HepG2 (cell line): ENCODE measurements around the gene METAP1. TPM values are rescaled to one million over a fixed set of nuclear protein-coding genes. Genes with fewer than 3 reads are reported as not detected.

Experiments used
- ATAC-seq: fragments of 200-7000 bp; cut with Tn5 transposase; 3 replicates; pipeline ENCODE4 v1.9.1; 2020; ENCODE audit warnings: mild to moderate bottlenecking, moderate library complexity
- BruUV-seq: library from RNA; stranded (reverse); fragments of 400-500 nt; replicated peaks from 2 replicates; lab custom pipeline; 2021; lab: Mats Ljungman, UMichigan
- CTCF ChIA-PET: fragments of 300-600 bp; formaldehyde crosslinking; extraction: SDS; loops from one replicate; lab custom pipeline; 2021; ENCODE audit warnings: low total read pairs, inconsistent platforms, low intra/inter-chr PET ratio; lab: Yijun Ruan, JAX
- POLR2A ChIA-PET: fragments of 350-600 bp; sonication (Branson Sonifier 250); formaldehyde crosslinking; loops from one replicate; lab custom pipeline; 2020; ENCODE audit warnings: antibody characterized with exemption, inconsistent platforms; lab: Yijun Ruan, JAX
- DNase-seq: peaks from one replicate; pipeline ENCODE4 v3.0.0-alpha.2; 2015; ENCODE audit warnings: low spot score
- FAIRE-seq: peaks from 3 replicates; lab custom pipeline; 2011; peaks lifted over from hg19 to GRCh38; lab: Jason Lieb, UNC
- H2AFZ ChIP-seq: one replicate; pipeline ENCODE4 v1.6.1; 2011; ENCODE audit warnings: low read length, inconsistent platforms
- H3K27ac ChIP-seq: fragments of 300-600 bp; 3 replicates; pipeline ENCODE4 v1.8.0; 2011; ENCODE audit warnings: mixed run types, mild to moderate bottlenecking, mixed read lengths, low read length, inconsistent platforms; ENCODE audit not compliant: insufficient read depth; ENCODE audit errors: extremely low read length
- H3K27me3 ChIP-seq, 2 experiments: fragments of 200-600 bp in 1 of 2; 2 replicates in 1 of 2; 3 replicates in 1 of 2; pipeline versions ENCODE4 v1.6.0 to v1.8.0; 2011; ENCODE audit warnings: low read length in 2 of 2, mild to moderate bottlenecking in 2 of 2, moderate library complexity in 2 of 2, inconsistent platforms in 1 of 2; ENCODE audit not compliant: insufficient read depth in 2 of 2, control insufficient read depth in 1 of 2
- H3K36me3 ChIP-seq, 2 experiments: fragments of 200-600 bp in 1 of 2; replicated peaks in 1 of 2; 2 replicates in 1 of 2; 3 replicates in 1 of 2; pipeline versions ENCODE4 v1.5.1 to v1.8.0; 2011; ENCODE audit warnings: low read length in 2 of 2, inconsistent platforms in 1 of 2; ENCODE audit not compliant: insufficient read depth in 2 of 2, control insufficient read depth in 1 of 2
- H3K4me1 ChIP-seq: 2 replicates; pipeline ENCODE4 v1.5.1; 2012; ENCODE audit warnings: low read length, inconsistent platforms; ENCODE audit not compliant: insufficient read depth
- H3K4me2 ChIP-seq: 2 replicates; pipeline ENCODE4 v1.6.0; 2011; ENCODE audit warnings: low read depth, low read length, inconsistent platforms
- H3K4me3 ChIP-seq, 3 experiments: fragments of 200-600 bp in 1 of 3; sonication (generic), shearing (Covaris generic) in 1 of 3; replicated peaks in 1 of 3; 2 replicates each; pipeline ENCODE4 v1.5.1; 2011 to 2016; ENCODE audit warnings: low read length in 3 of 3, inconsistent platforms in 2 of 3, low read depth in 2 of 3, mild to moderate bottlenecking in 2 of 3, control low read depth in 1 of 3, mixed read lengths in 1 of 3; ENCODE audit not compliant: insufficient read depth in 1 of 3
- H3K79me2 ChIP-seq: one replicate; pipeline ENCODE4 v1.6.1; 2011; ENCODE audit warnings: low read length, inconsistent platforms; ENCODE audit not compliant: insufficient read depth
- H3K9ac ChIP-seq: 2 replicates; pipeline ENCODE4 v1.6.0; 2011; ENCODE audit warnings: mild to moderate bottlenecking, low read depth, low read length, inconsistent platforms; ENCODE audit not compliant: insufficient read depth
- H3K9me3 ChIP-seq: 2 replicates; pipeline ENCODE4 v1.5.1; 2012; ENCODE audit warnings: mild to moderate bottlenecking, low read length
- H4K20me1 ChIP-seq: 2 replicates; pipeline ENCODE4 v1.6.0; 2011; ENCODE audit warnings: inconsistent platforms, mild to moderate bottlenecking, low read length, moderate library complexity; ENCODE audit not compliant: insufficient read depth
- AGO1 ChIP-seq: fragments of 200-400 bp; formaldehyde crosslinking; IDR thresholded peaks from 2 replicates; pipeline ENCODE4 v1.6.1; 2017; ENCODE audit warnings: mild to moderate bottlenecking, low read depth, low read length, moderate library complexity; ENCODE audit not compliant: poor library complexity, severe bottlenecking
- ARNT ChIP-seq: fragments of 450-650 bp; IDR thresholded peaks from 2 replicates; pipeline ENCODE4 v1.6.1; 2017
- ATF1 ChIP-seq: IDR thresholded peaks from 2 replicates; pipeline ENCODE4 v1.6.1; 2016; ENCODE audit warnings: mild to moderate bottlenecking, control low read depth
- BCL3 ChIP-seq: sonication (generic); formaldehyde crosslinking; IDR thresholded peaks from 2 replicates; pipeline ENCODE4 v1.5.1; 2020; ENCODE audit warnings: mild to moderate bottlenecking, missing genetic modification reagents, moderate library complexity
- BRD4 ChIP-seq: sonication (generic); formaldehyde crosslinking; IDR thresholded peaks from 2 replicates; pipeline ENCODE4 v1.4.0; 2020; ENCODE audit warnings: missing genetic modification reagents
- CHCHD3 ChIP-seq: sonication (generic); formaldehyde crosslinking; IDR thresholded peaks from 2 replicates; pipeline ENCODE4 v1.8.0; 2022; ENCODE audit warnings: mild to moderate bottlenecking, missing genetic modification reagents, moderate library complexity
- ETV5 ChIP-seq: IDR thresholded peaks from 2 replicates; pipeline ENCODE4 v1.6.1; 2018; ENCODE audit warnings: missing biosample characterization, missing genetic modification reagents, inconsistent platforms, borderline replicate concordance
- HOXD1 ChIP-seq: sonication (generic); formaldehyde crosslinking; IDR thresholded peaks from 2 replicates; pipeline ENCODE4 v1.5.0; 2020; ENCODE audit warnings: missing genetic modification reagents
- RARG ChIP-seq: sonication (generic); formaldehyde crosslinking; IDR thresholded peaks from 2 replicates; pipeline ENCODE4 v1.4.0; 2020; ENCODE audit warnings: low read depth, mild to moderate bottlenecking, missing genetic modification reagents
- RBAK ChIP-seq: sonication (generic); formaldehyde crosslinking; IDR thresholded peaks from 2 replicates; pipeline ENCODE4 v1.5.1; 2020; ENCODE audit warnings: mild to moderate bottlenecking, missing genetic modification reagents
- SMAD9 ChIP-seq: sonication (generic); formaldehyde crosslinking; IDR thresholded peaks from 2 replicates; pipeline ENCODE4 v1.5.1; 2020; ENCODE audit warnings: mild to moderate bottlenecking, missing genetic modification reagents
- TEAD3 ChIP-seq: optimal IDR thresholded peaks from 2 replicates; pipeline ENCODE3; 2016; ENCODE audit warnings: borderline replicate concordance
- TMF1 ChIP-seq: sonication (generic); formaldehyde crosslinking; IDR thresholded peaks from 2 replicates; pipeline ENCODE4 v1.8.1; 2022; ENCODE audit warnings: low read depth, missing genetic modification reagents
- YY1 ChIP-seq: IDR thresholded peaks from 2 replicates; pipeline ENCODE4 v1.6.1; 2011; ENCODE audit warnings: low read length, low read depth, moderate library complexity, mild to moderate bottlenecking; ENCODE audit not compliant: insufficient read depth, insufficient replicate concordance
- ZBTB1 ChIP-seq: sonication (generic); formaldehyde crosslinking; IDR thresholded peaks from 2 replicates; pipeline ENCODE4 v1.4.0; 2020; ENCODE audit warnings: missing genetic modification reagents, borderline replicate concordance
- ZFYVE20 ChIP-seq: sonication (generic); formaldehyde crosslinking; IDR thresholded peaks from 2 replicates; pipeline ENCODE4 v1.8.0; 2023; ENCODE audit warnings: low read depth, mild to moderate bottlenecking, moderate library complexity, missing genetic modification reagents, borderline replicate concordance
- ZNF713 ChIP-seq: sonication (generic); formaldehyde crosslinking; IDR thresholded peaks from 2 replicates; pipeline ENCODE4 v1.4.0; 2020; ENCODE audit warnings: mild to moderate bottlenecking, missing genetic modification reagents
- ZNF782 ChIP-seq: sonication (generic); formaldehyde crosslinking; IDR thresholded peaks from 2 replicates; pipeline ENCODE4 v1.4.0; 2020; ENCODE audit warnings: missing genetic modification reagents, mild to moderate bottlenecking, borderline replicate concordance
- WGBS: methylation state at CpG from one replicate; pipeline ENCODE4 v1.1.6; 2017; ENCODE audit warnings: low lambda C conversion rate; 5-methylcytosine and 5-hydroxymethylcytosine counted together
- in situ Hi-C: cut with HindIII; loops from 2 replicates; pipeline ENCODE4 v1.10.0; 2017; ENCODE audit warnings: low pct_unique_long_range_greater_than_20kb; ENCODE audit not compliant: extremely low pct_ligation_motif_present
- intact Hi-C: fragments of 100-400 bp; cut with micrococcal nuclease; formaldehyde crosslinking; loops from one replicate; pipeline ENCODE4 v1.10.0; 2022; ENCODE audit not compliant: unreplicated experiment
- polyA plus RNA-seq, 8 experiments: library from polyadenylated mRNA; depleted of rRNA in 3 of 8; stranded (reverse) in 7 of 8; unstranded in 1 of 8; fragments of >200 nt; fragmentation: Illumina TruSeq in 4 of 8; extraction: Trizol in 4 of 8; gene quantifications; 2 replicates each; pipeline versions ENCODE4 v1.2.1 to v1.2.3, GENCODE V29; 2011 to 2016; ENCODE audit warnings: low read depth in 4 of 8, missing spikeins in 1 of 8, mixed read lengths in 1 of 8; ENCODE audit not compliant: insufficient read depth in 1 of 8
- total RNA-seq, 5 experiments: library from RNA; depleted of rRNA; stranded (reverse); fragments of >200 nt; fragmentation: Illumina TruSeq; extraction: Trizol; gene quantifications; 2 replicates each; pipeline ENCODE4 v1.2.3, GENCODE V29; 2016; ENCODE audit warnings: low read depth in 1 of 5
- TF ChIP-seq, protein P1 (sequence below): sonication (generic); formaldehyde crosslinking; IDR thresholded peaks from 2 replicates; pipeline ENCODE4 v1.4.0; 2020; ENCODE audit warnings: missing genetic modification reagents
- TF ChIP-seq, protein P2 (sequence below): sonication (generic); formaldehyde crosslinking; IDR thresholded peaks from 2 replicates; pipeline ENCODE4 v1.5.0; 2020; ENCODE audit warnings: missing genetic modification reagents

Gene METAP1
- total and polyA plus RNA-seq, 2 of the 13 experiments (the other 11 are each of a cell fraction or from before 2014, with no cell fraction given): 44.9 to 53.5 TPM

DNA sequence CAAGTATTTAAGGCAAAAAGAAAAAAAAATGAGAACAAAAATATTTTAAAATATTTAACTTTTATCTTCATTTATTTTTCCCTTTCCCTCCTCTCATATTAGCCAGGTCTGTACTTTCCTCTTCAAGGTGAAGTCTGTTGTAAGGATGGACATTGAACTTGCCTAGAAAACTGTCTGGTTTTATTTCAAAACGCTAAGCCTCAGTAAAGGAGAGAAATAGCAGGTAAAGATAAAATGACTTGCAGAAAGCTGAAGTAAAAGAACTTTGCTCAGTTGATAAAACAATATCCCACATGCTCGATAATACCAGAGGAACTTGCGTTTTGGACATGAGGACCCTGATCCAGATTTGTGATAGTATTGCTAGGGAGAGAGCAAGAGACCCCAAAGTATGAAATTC lies 28.6 kb upstream of the METAP1 start:
- Histone ChIP-seq H3K36me3 (no peaks in the 10 kb centered on the region), H3K27ac (no peak overlapping the region), H3K4me2 (no peak overlapping the region), H3K9me3 (no peaks in the 10 kb centered on the region), H3K27me3 (no peaks in the 10 kb centered on the region), H2AFZ (no peak overlapping the region), H3K4me1 (no peaks in the 10 kb centered on the region), H4K20me1 (no peaks in the 10 kb centered on the region), H3K79me2 (no peaks in the 10 kb centered on the region), H3K4me3 (no peak overlapping the region), H3K9ac (no peak overlapping the region)
- BruUV-seq: no TSS peak
- POLR2A ChIA-PET: interaction anchor here (1.1 kb wide), 1 partner anchor 120 kb away, joined by 3 read pairs; no protein-coding TSS in a partner anchor
- no peak for ATAC-seq
- no peak for FAIRE-seq
- in situ Hi-C loops: no loop called here
- CTCF ChIA-PET: no interaction called here
- intact Hi-C loops: no loop called here
- no peak for DNase-seq
- 1% methylated on average over 3 of the region's 3 CpGs for WGBS
- TF ChIP-seq, protein P1, sequence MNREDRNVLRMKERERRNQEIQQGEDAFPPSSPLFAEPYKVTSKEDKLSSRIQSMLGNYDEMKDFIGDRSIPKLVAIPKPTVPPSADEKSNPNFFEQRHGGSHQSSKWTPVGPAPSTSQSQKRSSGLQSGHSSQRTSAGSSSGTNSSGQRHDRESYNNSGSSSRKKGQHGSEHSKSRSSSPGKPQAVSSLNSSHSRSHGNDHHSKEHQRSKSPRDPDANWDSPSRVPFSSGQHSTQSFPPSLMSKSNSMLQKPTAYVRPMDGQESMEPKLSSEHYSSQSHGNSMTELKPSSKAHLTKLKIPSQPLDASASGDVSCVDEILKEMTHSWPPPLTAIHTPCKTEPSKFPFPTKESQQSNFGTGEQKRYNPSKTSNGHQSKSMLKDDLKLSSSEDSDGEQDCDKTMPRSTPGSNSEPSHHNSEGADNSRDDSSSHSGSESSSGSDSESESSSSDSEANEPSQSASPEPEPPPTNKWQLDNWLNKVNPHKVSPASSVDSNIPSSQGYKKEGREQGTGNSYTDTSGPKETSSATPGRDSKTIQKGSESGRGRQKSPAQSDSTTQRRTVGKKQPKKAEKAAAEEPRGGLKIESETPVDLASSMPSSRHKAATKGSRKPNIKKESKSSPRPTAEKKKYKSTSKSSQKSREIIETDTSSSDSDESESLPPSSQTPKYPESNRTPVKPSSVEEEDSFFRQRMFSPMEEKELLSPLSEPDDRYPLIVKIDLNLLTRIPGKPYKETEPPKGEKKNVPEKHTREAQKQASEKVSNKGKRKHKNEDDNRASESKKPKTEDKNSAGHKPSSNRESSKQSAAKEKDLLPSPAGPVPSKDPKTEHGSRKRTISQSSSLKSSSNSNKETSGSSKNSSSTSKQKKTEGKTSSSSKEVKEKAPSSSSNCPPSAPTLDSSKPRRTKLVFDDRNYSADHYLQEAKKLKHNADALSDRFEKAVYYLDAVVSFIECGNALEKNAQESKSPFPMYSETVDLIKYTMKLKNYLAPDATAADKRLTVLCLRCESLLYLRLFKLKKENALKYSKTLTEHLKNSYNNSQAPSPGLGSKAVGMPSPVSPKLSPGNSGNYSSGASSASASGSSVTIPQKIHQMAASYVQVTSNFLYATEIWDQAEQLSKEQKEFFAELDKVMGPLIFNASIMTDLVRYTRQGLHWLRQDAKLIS: no peak
- TF ChIP-seq ETV5 (CRISPR knock-in tag) (no peak), ZNF782 (no peak), SMAD9 (CRISPR knock-in tag) (no peak), HOXD1 (CRISPR knock-in tag) (no peak), ARNT (no peak), TEAD3 (CRISPR knock-in tag) (no peak), ZFYVE20 (no peak), BRD4 (no peak), ATF1 (CRISPR knock-in tag) (no peak), CHCHD3 (no peak), RARG (CRISPR knock-in tag) (no peak), YY1 (no peak), AGO1 (no peak), ZNF713 (CRISPR knock-in tag) (no peak), ZBTB1 (CRISPR knock-in tag) (no peak), TMF1 (CRISPR knock-in tag) (no peak), RBAK (CRISPR knock-in tag) (no peak), BCL3 (CRISPR knock-in tag) (no peak)
- TF ChIP-seq, protein P2, sequence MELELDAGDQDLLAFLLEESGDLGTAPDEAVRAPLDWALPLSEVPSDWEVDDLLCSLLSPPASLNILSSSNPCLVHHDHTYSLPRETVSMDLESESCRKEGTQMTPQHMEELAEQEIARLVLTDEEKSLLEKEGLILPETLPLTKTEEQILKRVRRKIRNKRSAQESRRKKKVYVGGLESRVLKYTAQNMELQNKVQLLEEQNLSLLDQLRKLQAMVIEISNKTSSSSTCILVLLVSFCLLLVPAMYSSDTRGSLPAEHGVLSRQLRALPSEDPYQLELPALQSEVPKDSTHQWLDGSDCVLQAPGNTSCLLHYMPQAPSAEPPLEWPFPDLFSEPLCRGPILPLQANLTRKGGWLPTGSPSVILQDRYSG (CRISPR knock-in tag): no peak
